Endothelial cell (in vitro differentiated cells): ENCODE measurements around the gene PIP4K2B. TPM values are rescaled to one million over a fixed set of nuclear protein-coding genes. Genes with fewer than 3 reads are reported as not detected.

Experiments
- DNase-seq: peaks from one replicate; pipeline ENCODE4 v3.0.0; 2021; ENCODE audit warnings: low spot score
- H3K27ac Mint-ChIP-seq: one replicate; pipeline ENCODE4 v1.8.0; 2021; ENCODE audit warnings: mixed read lengths, inconsistent platforms; ENCODE audit not compliant: unreplicated experiment
- H3K27me3 Mint-ChIP-seq: one replicate; pipeline ENCODE4 v1.8.0; 2021; ENCODE audit warnings: mild to moderate bottlenecking, moderate library complexity, mixed read lengths, inconsistent platforms; ENCODE audit not compliant: unreplicated experiment
- H3K36me3 Mint-ChIP-seq: one replicate; pipeline ENCODE4 v1.8.0; 2021; ENCODE audit warnings: mild to moderate bottlenecking, low read depth, mixed read lengths, inconsistent platforms; ENCODE audit not compliant: unreplicated experiment
- H3K4me1 Mint-ChIP-seq: one replicate; pipeline ENCODE4 v1.8.0; 2021; ENCODE audit warnings: mild to moderate bottlenecking, mixed read lengths, inconsistent platforms; ENCODE audit not compliant: unreplicated experiment
- H3K4me3 Mint-ChIP-seq: one replicate; pipeline ENCODE4 v1.8.0; 2021; ENCODE audit warnings: mild to moderate bottlenecking, mixed read lengths, inconsistent platforms; ENCODE audit not compliant: unreplicated experiment
- H3K9me3 Mint-ChIP-seq: one replicate; pipeline ENCODE4 v1.8.0; 2021; ENCODE audit warnings: mixed read lengths, inconsistent platforms; ENCODE audit not compliant: unreplicated experiment
- total RNA-seq: library from RNA; stranded (reverse); fragmentation: NEBNext Ultra II Directional; extraction: Animal tissue kit (Norgen Biotek cat#: 25700); gene quantifications from one replicate; pipeline ENCODE4 v1.2.1, GENCODE V29; 2021; ENCODE audit not compliant: unreplicated experiment
- TF ChIP-seq, protein P1 (sequence below): fragments of 200-600 bp; sonication (generic); IDR thresholded peaks from one replicate; pipeline ENCODE4 v1.5.0; 2021; ENCODE audit warnings: antibody characterized with exemption; ENCODE audit not compliant: unreplicated experiment

The PIP4K2B gene
- total RNA-seq, 1 donor from 2014 or later, result 91.7 TPM

DNA sequence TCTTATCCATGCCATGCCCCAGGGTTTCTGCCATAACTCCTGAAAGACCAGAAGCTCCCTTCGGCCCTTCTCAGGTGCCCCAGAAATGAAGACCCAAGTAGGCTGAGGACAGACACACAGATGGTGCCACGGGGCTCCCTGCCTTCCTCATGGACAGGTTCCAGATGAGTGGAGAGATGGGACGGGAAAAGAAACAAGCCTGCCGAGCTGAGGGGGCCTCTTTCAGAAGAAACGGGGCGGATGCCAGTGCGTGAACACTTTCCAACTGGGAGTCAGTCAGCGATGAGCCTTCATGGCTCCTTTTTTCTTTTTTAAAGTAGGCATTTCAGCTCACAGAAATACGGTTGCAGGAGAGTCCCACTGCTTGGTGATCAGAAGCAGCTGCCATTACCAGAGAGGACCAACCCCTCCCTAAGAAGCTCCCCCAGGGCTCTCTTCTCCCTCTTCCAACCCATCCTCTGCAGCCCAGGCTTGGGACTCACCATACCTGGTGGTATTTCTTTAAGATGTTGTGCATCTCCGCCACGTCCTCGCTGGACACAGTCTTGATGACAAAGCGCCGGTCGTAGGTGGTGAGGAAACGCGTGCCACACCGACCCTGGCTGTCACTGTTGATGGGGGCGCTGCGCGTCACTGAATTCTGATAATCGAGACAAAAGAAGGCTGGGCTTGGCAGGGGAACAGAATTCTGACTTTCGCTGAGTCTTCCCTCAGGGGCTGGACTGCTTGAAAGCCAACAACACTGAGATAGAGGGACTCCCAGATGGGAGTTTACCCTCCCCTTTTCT is 19.2 kb downstream of the PIP4K2B start:
- Mint-ChIP-seq H3K4me3 (no peak overlapping the region), H3K4me1 (peaks cover 4% of the 10 kb centered on the region), H3K27ac (no peak overlapping the region), H3K36me3 (peaks cover 44% of the 10 kb centered on the region), H3K27me3 (peaks cover 5% of the 10 kb centered on the region), H3K9me3 (no peaks in the 10 kb centered on the region)
- DNase-seq, result no peak
- TF ChIP-seq, protein P1, sequence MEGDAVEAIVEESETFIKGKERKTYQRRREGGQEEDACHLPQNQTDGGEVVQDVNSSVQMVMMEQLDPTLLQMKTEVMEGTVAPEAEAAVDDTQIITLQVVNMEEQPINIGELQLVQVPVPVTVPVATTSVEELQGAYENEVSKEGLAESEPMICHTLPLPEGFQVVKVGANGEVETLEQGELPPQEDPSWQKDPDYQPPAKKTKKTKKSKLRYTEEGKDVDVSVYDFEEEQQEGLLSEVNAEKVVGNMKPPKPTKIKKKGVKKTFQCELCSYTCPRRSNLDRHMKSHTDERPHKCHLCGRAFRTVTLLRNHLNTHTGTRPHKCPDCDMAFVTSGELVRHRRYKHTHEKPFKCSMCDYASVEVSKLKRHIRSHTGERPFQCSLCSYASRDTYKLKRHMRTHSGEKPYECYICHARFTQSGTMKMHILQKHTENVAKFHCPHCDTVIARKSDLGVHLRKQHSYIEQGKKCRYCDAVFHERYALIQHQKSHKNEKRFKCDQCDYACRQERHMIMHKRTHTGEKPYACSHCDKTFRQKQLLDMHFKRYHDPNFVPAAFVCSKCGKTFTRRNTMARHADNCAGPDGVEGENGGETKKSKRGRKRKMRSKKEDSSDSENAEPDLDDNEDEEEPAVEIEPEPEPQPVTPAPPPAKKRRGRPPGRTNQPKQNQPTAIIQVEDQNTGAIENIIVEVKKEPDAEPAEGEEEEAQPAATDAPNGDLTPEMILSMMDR, result no peak

DNA sequence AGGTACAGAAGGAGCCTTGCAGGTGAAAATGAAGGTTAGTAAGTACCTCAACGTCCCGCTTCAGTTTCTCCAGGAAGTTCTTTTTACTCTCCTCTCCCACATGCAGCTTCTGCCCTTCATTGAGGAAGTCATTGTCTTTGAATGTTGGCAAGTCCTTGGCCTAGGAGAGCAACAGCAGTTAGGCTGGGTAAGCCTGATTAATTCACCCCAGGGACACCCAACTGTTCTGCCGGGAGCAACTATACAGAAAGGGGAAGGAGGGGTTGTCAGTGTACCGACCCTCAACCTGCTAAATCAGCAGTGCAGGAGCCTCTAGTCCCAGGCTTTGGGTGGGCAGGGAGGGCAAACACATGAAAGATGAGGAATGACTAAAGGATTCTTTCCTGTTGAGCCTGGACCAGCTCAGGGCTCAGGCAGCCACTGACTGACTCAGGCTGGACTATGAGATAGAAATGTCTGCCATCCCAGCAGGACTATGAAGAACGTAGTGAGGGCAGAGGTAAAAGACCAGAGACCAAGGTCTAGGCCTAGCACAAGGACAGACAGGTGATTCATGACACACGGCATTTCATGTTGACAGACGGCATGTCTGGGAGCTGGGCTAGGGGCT is 21.6 kb downstream of the PIP4K2B start:
- no peak overlapping the region for H3K27ac Mint-ChIP-seq
- no peak for DNase-seq
- peaks cover 48% of the 10 kb centered on the region for H3K36me3 Mint-ChIP-seq
- TF ChIP-seq, protein P1, result no peak
- peaks cover 7% of the 10 kb centered on the region for H3K27me3 Mint-ChIP-seq
- H3K9me3 Mint-ChIP-seq, result no peaks in the 10 kb centered on the region
- no peaks in the 10 kb centered on the region for H3K4me1 Mint-ChIP-seq
- H3K4me3 Mint-ChIP-seq, result peak overlapping the region; percentile 51

DNA sequence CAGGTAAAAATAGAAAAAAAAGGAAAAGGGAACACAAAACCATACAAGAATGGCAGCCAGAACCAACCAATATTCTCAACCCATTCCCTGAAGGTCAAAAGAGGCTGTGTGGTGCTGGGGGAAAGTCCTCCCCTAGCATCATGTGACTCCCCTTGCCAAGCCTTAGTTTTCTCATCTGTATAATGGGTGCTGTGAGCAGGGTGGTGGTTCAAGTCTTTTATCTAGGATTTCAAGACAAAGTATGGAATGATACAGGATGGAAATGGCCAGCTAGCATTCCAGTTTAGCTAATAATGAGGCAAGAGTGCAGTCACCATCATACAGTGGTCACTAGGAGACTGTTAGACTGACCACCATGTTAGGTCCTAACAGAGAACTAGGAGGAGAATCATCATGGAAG is 26.1 kb downstream of the PIP4K2B start:
- H3K27me3 Mint-ChIP-seq, result peaks cover 6% of the 10 kb centered on the region
- peaks cover 41% of the 10 kb centered on the region for H3K36me3 Mint-ChIP-seq
- TF ChIP-seq, protein P1, result no peak
- H3K4me3 Mint-ChIP-seq, result peak overlapping the region; percentile 23
- H3K4me1 Mint-ChIP-seq, result peaks cover 3% of the 10 kb centered on the region
- no peak for DNase-seq
- H3K9me3 Mint-ChIP-seq, result no peaks in the 10 kb centered on the region
- H3K27ac Mint-ChIP-seq, result no peak overlapping the region

DNA sequence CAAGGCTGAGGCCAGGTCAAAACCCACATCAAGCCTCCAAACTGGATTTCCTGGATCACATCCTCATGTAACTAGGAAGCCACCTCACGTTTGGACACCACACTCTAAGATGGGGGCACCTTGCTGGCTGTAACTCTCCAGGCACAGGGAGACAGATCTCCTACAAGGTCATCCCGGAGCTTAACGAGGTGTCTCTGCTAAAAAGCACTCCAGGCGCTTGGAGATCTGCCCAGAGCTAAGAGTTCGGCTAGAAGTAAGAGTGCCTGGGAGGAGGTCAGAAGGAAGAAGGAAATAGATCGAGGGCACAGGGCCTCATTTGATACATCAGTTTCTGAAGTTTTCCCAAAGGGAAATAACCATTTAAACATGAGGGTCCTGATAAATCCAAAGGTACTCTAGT is 30.9 kb downstream of the PIP4K2B start:
- Mint-ChIP-seq H3K27me3 (peaks cover 5% of the 10 kb centered on the region), H3K4me3 (no peak overlapping the region), H3K27ac (peak overlapping the region; percentile 52), H3K36me3 (peaks cover 55% of the 10 kb centered on the region), H3K4me1 (peaks cover 5% of the 10 kb centered on the region), H3K9me3 (no peaks in the 10 kb centered on the region)
- DNase-seq, result no peak
- TF ChIP-seq, protein P1, result no peak

DNA sequence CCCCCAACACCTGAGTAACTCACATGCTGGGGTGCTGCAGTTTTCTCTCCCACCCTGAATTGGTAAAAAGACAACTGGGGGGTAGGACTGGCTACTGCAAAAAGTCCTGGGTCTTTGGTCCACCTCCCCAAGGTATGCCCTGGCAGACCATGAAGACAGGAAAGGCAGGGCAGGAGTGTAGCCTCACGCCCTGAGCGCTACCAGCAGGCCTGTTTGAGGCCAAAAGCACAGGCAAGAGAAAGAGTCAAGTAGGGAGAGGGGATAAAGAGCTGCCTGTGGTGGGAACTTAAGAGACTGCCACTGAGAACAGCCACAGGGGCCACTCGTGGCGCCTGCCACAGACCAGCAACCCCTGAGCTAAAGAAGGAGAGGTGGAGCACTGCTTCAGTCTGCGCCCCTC is 33.0 kb downstream of the PIP4K2B start:
- no peak for DNase-seq
- TF ChIP-seq, protein P1, result no peak
- no peak overlapping the region for H3K4me3 Mint-ChIP-seq
- H3K27ac Mint-ChIP-seq, result no peak overlapping the region
- H3K9me3 Mint-ChIP-seq, result no peaks in the 10 kb centered on the region
- peaks cover 7% of the 10 kb centered on the region for H3K4me1 Mint-ChIP-seq
- peaks cover 2% of the 10 kb centered on the region for H3K27me3 Mint-ChIP-seq
- peaks cover 50% of the 10 kb centered on the region for H3K36me3 Mint-ChIP-seq
